B cell (primary cell): Measurements from ENCODE around the gene TGFBR3.

Source experiments
- EZH2 ChIP-seq: IDR thresholded peaks from 2 replicates; pipeline ENCODE4 v1.6.1; 2012; ENCODE audit warnings: borderline replicate concordance, low read depth, mild to moderate bottlenecking, moderate library complexity, low read length; ENCODE audit not compliant: insufficient read depth, poor library complexity, severe bottlenecking
- TF ChIP-seq, protein P1 (sequence below): fragments of 200-600 bp; IDR thresholded peaks from one replicate; pipeline ENCODE4 v1.8.0; 2022; ENCODE audit warnings: antibody characterized with exemption, mild to moderate bottlenecking

DNA sequence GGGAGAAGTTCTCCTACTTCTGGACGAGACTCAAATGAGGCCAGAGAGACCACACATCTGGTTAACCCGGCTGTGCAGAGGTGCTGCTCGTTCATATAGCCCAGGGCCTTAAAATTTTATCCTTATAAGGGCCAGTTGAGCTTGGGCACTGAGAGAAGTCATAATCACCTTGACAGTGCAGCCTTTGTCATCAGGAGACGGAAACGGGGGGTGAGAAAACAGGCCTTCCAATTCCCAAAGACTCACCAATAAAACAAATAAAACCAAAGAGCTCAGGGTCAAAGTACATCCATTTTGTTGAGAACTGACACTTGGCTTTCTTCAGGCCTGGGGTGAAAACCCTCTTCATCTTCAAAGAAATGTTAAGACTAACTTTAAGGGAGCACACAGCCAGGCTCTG is 167.1 kb downstream of the TGFBR3 start:
- TF ChIP-seq, protein P1, sequence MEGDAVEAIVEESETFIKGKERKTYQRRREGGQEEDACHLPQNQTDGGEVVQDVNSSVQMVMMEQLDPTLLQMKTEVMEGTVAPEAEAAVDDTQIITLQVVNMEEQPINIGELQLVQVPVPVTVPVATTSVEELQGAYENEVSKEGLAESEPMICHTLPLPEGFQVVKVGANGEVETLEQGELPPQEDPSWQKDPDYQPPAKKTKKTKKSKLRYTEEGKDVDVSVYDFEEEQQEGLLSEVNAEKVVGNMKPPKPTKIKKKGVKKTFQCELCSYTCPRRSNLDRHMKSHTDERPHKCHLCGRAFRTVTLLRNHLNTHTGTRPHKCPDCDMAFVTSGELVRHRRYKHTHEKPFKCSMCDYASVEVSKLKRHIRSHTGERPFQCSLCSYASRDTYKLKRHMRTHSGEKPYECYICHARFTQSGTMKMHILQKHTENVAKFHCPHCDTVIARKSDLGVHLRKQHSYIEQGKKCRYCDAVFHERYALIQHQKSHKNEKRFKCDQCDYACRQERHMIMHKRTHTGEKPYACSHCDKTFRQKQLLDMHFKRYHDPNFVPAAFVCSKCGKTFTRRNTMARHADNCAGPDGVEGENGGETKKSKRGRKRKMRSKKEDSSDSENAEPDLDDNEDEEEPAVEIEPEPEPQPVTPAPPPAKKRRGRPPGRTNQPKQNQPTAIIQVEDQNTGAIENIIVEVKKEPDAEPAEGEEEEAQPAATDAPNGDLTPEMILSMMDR: no peak
- TF ChIP-seq EZH2: no peak
